GM10266 (cell line): ENCODE data around the gene SULF2.

ENCODE experiments used
- DNase-seq: peaks from one replicate; pipeline ENCODE4 v3.0.0; 2012; ENCODE audit errors: extremely low spot score
- TF ChIP-seq, protein P1 (sequence below): IDR thresholded peaks from 2 replicates; pipeline ENCODE4 v1.5.1; 2012; ENCODE audit warnings: mild to moderate bottlenecking, low read depth; ENCODE audit not compliant: control insufficient read depth, insufficient read depth; ENCODE audit errors: missing control alignments

The SULF2 gene

DNA sequence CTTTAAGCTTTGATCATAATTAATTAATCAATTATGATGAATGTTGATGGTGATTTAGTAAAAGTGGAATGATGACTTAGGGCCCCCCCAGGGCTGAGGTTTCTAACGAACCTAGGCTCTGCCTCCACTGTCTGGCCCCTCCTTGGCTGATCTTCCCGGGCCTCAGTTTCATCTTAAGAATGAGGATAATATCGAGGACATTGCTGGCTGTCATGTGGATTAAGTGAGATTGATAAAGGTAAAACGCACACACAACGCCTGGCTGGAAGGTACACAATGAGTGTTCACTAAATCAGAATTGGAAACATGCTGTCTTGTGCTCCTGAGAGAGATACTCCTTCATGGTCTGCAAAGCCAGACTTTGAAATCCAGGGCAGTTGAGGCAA, 5.3 kb upstream of the SULF2 start:
- TF ChIP-seq, protein P1, sequence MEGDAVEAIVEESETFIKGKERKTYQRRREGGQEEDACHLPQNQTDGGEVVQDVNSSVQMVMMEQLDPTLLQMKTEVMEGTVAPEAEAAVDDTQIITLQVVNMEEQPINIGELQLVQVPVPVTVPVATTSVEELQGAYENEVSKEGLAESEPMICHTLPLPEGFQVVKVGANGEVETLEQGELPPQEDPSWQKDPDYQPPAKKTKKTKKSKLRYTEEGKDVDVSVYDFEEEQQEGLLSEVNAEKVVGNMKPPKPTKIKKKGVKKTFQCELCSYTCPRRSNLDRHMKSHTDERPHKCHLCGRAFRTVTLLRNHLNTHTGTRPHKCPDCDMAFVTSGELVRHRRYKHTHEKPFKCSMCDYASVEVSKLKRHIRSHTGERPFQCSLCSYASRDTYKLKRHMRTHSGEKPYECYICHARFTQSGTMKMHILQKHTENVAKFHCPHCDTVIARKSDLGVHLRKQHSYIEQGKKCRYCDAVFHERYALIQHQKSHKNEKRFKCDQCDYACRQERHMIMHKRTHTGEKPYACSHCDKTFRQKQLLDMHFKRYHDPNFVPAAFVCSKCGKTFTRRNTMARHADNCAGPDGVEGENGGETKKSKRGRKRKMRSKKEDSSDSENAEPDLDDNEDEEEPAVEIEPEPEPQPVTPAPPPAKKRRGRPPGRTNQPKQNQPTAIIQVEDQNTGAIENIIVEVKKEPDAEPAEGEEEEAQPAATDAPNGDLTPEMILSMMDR: no peak
- no peak for DNase-seq

DNA sequence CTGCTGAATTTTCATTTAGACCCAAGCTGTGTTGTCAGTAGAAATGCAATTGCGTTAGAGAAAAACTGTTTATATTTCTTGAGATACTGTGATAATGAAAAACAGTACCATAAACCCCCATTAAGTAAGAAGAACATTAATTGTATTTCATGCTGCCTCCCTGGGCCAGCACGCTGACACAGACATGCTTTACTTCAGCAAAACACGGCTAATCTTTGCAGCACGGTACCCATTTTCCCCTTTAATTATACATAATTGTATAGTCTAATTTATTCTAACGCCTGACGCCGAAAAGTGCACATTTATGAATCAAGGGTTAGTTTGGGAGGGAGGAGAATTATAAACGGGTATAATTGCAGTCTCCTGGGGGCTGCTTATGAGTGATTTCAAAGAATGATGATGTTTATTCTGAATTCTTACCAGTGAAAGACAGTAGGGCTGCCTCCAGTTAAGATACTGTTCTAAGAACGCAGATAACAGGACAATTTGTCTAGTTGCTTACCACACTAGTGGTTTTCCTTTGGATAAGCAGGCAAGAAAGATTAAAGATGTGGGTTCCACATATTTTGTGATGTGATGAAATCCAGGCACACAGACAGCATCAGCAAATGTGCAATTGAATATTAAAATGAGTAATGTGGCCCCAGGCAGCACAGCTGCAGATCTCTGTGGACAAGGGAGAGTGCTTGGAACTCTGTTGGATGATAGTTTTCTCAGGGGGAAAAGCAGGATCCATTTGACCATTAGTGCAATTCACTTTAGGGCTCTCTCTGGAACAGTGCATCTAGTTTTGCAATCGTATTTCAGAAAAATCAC, 4.7 kb upstream of the SULF2 start:
- TF ChIP-seq, protein P1: no peak

DNA sequence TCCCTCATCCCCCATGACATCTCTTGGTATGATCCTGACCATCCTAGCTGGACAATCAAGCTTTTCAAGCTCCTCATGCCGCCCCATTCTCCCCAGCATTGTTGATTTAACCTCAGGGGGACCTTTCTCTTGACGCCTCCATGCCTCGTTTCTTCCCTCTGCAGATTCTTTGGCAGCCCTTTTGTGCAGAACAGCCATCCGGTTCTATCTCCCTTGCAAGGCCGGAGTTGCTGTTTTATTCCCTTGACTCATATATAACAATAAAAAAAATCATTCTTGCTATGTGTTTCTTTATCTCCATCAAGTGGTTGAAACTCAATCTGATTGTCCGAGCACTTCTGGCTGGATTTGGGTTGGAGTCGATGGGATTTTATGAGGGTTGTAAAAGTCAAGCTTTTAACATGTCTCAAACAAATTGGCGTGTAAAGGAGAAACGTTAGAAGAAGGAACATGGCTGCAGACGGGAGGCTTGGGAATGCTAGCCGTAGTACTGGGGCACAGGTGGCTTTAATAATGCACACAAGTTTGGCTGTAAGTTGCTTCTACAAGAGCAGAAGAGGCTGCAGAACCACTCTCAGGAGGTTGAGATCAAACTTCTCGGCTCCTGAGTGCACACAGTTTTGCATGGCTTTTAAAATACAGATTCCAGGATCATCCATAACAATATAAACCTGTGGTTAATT, 3.9 kb upstream of the SULF2 start:
- no peak for DNase-seq
- TF ChIP-seq, protein P1: no peak

More for the DNA sequence above, 4.7 kb upstream of the SULF2 start:
- DNase-seq: no peak

DNA sequence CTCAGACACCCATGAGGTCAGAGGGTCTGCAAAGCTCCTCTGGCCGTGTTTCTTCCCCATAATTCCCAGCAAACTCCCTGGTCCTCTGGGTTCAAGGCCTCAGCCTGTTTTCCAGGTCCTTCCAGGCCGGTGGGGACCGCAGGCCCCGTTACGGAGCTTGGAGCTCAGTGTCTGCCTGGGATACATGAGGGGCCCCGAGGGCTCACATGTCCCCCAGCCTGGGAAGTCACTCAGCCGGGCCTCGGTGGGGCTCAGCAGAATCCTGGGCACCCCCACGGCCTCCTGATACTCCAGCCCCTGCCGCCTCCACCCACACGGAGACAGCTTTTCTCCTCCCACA, 3.4 kb upstream of the SULF2 start:
- TF ChIP-seq, protein P1: no peak
- DNase-seq: no peak

DNA sequence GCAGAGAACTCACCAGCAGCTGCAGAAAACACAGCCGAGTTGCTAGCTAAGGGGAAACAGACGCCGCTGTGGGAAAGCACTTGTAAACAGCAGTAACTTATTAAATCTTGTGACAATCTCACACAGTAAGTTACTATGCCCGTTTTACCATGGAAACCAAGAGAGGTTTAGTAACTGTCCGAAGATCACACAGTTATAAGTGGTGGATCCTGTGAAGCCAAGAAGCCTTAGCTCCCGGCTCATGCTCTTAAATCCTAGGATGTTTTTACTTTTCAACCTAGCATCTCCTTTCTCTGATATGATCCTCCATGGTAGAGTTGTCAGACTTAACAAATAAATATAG, 1.5 kb upstream of the SULF2 start:
- DNase-seq: no peak
- TF ChIP-seq, protein P1: no peak

DNA sequence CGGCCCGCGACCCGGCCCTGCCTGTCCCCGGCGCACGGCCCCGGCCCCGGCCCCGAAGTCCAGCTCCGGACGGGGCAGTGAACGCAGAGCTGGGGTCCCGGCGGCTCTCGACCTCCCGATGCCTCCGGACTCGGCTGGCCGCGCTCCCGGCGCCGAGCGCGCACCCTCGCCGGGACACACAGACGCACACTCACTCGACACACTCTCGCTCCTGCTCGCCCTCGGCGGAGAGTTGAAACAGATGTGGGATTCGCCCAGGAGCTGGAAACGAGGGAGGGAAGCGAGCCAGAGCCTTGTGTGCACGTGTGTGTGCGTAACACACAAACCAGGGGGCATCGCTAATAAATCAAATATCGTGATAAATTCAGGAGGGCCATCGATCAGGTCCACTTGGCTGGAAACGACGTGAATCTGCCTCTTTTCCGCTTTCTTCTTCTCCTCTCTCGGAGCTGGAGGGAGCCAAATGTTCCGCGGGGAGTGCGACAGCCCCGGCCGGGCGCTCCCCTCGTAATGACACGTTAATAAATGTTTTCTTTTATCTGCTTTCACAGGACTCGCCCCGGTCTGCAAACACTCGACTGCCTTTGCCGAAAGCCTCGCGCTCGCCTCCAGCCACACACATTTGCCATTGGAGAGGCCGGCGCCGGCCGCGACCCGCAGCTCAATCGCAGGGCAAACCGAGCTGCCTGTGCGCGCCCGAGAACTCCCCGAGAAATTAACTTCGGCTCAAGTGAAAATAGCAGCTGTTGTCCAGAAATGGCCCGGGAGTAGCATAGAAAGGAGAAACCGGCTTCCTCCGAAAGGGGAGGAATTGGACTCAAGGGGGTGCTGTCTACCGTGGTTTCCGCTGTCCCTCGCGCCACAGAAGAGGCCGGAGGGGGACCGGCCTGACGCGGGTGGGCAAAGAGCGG, 828 bp upstream of the SULF2 start:
- TF ChIP-seq, protein P1: peak; percentile 61
- peak; percentile 78 for DNase-seq
